ENCODE data around the gene TERT. TPM values are rescaled to one million over a fixed set of nuclear protein-coding genes. Genes with fewer than 3 reads are reported as not detected.
"Not testable (repeated sequence)": the region's sequence is repeated elsewhere in the genome, so short reads cannot be mapped to it uniquely, and the experiment has no call there.

TERT gene
- 10 to 100 TPM in 1 of 2 donors, 1 to 10 TPM in 1; 3.5 to 16.6 TPM for total RNA-seq

DNA sequence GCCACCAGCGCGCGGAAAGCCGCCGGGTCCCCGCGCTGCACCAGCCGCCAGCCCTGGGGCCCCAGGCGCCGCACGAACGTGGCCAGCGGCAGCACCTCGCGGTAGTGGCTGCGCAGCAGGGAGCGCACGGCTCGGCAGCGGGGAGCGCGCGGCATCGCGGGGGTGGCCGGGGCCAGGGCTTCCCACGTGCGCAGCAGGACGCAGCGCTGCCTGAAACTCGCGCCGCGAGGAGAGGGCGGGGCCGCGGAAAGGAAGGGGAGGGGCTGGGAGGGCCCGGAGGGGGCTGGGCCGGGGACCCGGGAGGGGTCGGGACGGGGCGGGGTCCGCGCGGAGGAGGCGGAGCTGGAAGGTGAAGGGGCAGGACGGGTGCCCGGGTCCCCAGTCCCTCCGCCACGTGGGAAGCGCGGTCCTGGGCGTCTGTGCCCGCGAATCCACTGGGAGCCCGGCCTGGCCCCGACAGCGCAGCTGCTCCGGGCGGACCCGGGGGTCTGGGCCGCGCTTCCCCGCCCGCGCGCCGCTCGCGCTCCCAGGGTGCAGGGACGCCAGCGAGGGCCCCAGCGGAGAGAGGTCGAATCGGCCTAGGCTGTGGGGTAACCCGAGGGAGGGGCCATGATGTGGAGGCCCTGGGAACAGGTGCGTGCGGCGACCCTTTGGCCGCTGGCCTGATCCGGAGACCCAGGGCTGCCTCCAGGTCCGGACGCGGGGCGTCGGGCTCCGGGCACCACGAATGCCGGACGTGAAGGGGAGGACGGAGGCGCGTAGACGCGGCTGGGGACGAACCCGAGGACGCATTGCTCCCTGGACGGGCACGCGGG is at the start of gene TERT:
Gene TERT (minus strand): TSS at position 234 of the 815 bp plus-strand sequence. CDS start 79 bp downstream, at position 155.
- H3K36me3 Mint-ChIP-seq = no peaks in the 10 kb centered on the region
- ATAC-seq (peak; percentile 86 to 91), DNase-seq (ENCODE audit: low spot score in 2 of 2) (peak; percentile 65 to 78)
- H3K27ac Mint-ChIP-seq = no peak within 1 kb of the TSS
- H3K9me3 Mint-ChIP-seq = no peaks in the 10 kb centered on the region

DNA sequence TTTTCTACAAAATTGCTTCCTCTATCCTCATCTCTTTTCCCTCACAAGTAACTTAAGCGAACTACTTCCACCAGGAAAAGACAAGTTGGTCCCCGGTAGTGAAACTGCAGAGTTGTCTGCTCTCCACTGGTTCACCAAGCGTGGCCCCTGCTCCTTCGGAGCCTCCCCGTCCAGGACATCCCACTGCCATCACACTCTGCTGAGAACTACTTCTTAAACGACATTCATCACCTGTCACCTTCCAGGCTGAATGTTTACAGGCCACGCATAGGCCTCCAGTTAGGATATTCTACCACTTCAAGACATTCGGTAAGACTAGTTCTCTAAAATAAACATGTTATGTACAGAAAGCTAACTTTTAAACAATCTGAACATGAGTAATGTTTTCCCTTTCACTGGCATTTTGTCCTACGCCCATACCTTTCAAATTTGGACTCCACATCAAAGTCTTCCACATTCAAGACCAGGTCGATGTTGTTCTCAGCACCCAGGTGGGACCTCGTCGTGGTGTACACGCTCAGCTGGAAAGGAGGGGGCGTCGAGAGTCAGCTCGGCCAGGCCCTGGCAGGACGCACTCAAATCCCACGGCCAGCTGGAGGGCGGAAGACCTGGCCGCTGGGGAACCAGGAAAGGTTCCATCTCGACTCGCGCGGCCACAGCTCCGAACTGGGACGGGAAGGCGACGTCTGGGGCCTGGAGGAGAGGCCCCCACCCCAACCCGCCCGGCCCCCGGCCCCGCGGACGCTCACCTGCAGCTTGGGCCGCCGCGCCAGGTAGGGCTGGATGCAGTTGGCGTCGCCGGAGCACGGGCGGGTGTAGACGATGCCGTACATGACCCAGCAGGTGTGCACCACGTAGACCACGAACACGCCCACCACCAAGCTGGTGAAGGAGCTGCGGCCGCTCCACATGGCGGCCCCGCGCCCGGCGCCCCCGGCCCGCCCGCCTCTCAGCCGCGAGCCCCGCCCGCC is 49.3 kb upstream of the TERT start:
- Mint-ChIP-seq H3K36me3 (peaks cover 14 to 18% of the 10 kb centered on the region in 2 donors), H3K27ac (peak overlapping the region; percentile 83 to 96), H3K9me3 (no peaks in the 10 kb centered on the region)
- ATAC-seq (peak; percentile 4 to 23), DNase-seq (ENCODE audit: low spot score in 2 of 2) (peak in 1 of 2 donors; percentile 15)

DNA sequence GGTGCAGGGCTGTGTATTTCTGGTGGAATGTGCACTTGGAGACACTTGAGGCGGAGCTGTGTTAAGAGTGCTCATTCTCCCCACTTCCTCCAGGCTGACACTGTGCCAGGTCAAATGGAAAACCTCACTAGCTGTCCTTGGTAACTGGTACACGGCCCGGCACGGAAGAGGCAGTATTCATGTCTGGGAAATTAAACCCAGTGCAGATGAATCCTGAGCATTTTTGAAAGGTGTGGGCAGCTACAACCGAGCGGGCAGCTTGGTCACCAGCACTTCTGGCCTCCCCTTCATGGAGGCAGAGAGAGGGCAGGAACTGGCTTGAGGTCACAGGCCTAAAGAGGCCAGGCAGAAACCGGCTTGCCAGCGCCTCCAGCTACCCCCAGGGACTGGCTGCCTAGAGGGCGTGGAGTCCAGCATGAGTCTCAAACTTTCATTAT is 48.5 kb upstream of the TERT start:
- H3K9me3 Mint-ChIP-seq = no peaks in the 10 kb centered on the region
- ATAC-seq (no peak), DNase-seq (ENCODE audit: low spot score in 2 of 2) (no peak)
- peaks cover 14 to 18% of the 10 kb centered on the region in 2 donors for H3K36me3 Mint-ChIP-seq
- H3K27ac Mint-ChIP-seq = peak overlapping the region in 1 of 2 donors; percentile 96

DNA sequence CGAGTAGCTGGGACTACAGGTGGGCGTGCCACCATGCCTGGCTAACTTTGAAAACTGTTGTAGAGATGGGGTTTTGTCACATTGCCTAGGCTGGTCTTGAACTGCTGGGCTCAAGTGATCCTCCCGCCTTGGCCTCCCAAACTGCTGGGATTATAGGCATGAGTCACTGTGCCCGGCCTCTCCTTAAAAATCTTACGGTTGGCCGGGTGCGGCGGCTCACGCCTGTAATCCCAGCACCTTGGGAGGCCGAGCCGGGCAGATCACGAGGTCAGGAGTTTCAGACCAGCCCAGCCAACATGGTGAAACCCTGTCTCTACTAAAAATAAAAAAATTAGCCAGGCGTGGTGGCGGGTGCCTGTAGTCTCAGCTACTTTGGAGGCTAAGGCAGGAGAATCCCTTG is 47.8 kb upstream of the TERT start:
- peaks cover 14 to 18% of the 10 kb centered on the region in 2 donors for H3K36me3 Mint-ChIP-seq
- not testable (repeated sequence) for H3K9me3 Mint-ChIP-seq; ATAC-seq; DNase-seq (ENCODE audit: low spot score in 2 of 2); H3K27ac Mint-ChIP-seq

DNA sequence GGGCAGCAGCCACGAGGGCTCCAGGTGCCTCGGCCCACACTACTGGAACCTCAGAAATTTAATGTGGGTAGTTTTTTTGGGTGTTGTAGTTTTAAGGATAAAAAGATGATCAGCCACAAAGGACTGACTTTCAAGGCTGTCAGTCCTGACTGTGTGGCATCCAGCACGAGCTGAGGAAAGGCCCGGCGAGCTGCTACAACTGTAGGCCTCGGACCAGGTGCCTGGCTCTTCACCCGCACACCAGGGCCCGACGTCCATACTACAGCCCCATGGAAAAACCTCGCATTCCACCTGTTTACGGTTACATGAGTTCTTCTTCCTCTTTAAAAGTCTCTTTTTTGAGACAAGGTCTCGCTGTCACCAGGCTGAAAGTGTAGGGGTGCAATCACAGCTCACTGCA is 47.4 kb upstream of the TERT start:
- DNase-seq (ENCODE audit: low spot score in 2 of 2) (no peak), ATAC-seq (no peak)
- H3K9me3 Mint-ChIP-seq = no peaks in the 10 kb centered on the region
- peaks cover 14 to 18% of the 10 kb centered on the region in 2 donors for H3K36me3 Mint-ChIP-seq
- no peak overlapping the region for H3K27ac Mint-ChIP-seq

DNA sequence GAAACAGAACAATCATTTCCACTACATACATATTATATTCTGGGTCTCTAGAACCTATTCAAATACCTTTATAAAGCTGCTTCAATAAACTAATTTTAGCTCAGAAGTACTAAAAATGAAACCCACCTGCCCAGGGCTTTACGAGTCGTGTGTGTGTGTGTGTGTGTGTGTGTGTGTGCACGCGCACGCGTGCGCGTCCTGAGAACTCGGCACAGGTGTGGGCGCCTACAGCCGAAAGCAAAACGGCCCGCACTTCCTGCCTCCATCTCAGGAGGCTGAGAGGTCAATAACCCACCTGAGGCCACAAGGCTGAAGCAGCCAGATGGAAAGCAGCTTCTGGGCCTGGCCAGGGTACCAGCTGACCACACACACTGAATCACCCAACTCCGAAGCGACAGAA is 47.0 kb upstream of the TERT start:
- Mint-ChIP-seq H3K9me3 (no peaks in the 10 kb centered on the region), H3K27ac (no peak overlapping the region), H3K36me3 (peaks cover 14 to 18% of the 10 kb centered on the region in 2 donors)

DNA sequence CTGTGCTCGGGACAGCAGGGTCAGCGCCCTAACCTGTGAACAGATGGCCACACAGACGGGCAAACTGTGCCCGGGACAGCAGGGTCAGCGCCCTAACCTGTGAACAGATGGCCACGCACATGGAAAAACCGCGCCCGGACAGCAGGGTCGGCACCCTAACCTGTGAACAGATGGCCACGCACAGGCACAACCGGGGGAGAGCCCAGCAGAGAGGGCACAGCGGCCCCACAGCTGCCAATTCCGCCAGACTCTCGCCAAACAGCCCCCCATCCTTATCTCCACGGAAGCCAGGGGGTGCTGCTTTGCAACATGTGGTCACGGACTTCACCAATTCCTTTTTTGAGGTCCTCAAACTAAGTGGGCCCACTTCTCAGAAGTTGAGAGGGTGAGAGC is 44.9 kb upstream of the TERT start:
- not testable (repeated sequence) for H3K9me3 Mint-ChIP-seq; ATAC-seq; DNase-seq (ENCODE audit: low spot score in 2 of 2)
- Mint-ChIP-seq H3K36me3 (peaks cover 18% of the 10 kb centered on the region in 2 donors), H3K27ac (peak overlapping the region in 1 of 2 donors; percentile 30)

More for the DNA sequence above, 47.0 kb upstream of the TERT start:
- ATAC-seq (no peak), DNase-seq (ENCODE audit: low spot score in 2 of 2) (no peak)

DNA sequence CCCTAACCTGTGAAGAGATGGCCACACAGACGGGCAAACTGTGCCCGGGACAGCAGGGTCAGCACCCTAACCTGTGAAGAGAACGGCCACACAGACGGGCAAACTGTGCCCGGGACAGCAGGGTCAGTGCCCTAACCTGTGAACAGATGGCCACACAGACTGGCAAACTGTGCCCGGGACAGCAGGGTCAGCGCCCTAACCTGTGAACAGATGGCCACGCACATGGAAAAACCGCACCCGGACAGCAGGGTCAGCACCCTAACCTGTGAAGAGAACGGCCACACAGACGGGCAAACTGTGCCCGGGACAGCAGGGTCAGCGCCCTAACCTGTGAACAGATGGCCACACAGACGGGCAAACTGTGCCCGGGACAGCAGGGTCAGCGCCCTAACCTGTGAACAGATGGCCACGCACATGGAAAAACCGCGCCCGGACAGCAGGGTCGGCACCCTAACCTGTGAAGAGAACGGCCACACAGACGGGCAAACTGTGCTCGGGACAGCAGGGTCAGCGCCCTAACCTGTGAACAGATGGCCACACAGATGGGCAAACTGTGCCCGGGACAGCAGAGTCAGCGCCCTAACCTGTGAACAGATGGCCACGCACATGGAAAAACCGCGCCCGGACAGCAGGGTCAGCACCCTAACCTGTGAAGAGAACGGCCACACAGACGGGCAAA is 44.4 kb upstream of the TERT start:
- ATAC-seq; H3K9me3 Mint-ChIP-seq; H3K27ac Mint-ChIP-seq; DNase-seq (ENCODE audit: low spot score in 2 of 2): not testable (repeated sequence)
- H3K36me3 Mint-ChIP-seq = peaks cover 17 to 18% of the 10 kb centered on the region in 2 donors

DNA sequence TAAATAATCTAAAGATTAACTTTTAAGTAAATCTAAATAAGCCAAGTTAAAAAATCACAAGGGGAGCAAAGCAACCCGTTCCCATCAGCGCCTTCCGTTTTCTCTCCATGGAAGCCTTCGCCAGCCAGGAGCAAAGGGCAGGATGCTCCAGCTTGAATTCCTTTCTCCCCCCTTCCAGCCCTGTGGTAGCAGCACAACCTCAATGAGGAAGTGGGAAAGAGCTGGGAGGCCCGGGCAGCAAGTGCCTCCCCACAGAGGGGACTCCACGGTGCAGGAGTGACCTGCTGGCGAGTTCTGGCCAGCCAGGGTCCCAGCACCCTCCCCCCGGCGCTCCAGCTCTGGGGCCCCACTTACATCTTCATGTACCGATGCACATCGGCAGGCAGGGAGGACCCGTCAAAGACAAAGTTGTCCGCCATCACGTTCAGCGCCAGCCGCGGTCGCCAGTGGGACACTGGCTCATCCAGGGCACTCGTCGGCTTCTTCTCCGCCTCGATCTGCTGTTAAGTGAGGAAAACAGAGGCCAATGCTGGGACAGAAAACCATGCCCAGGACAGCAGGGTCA is 43.7 kb upstream of the TERT start:
- Mint-ChIP-seq H3K27ac (no peak overlapping the region), H3K9me3 (no peaks in the 10 kb centered on the region), H3K36me3 (peaks cover 12% of the 10 kb centered on the region in 2 donors)
- no peak for ATAC-seq
- DNase-seq (ENCODE audit: low spot score in 2 of 2) = no peak

DNA sequence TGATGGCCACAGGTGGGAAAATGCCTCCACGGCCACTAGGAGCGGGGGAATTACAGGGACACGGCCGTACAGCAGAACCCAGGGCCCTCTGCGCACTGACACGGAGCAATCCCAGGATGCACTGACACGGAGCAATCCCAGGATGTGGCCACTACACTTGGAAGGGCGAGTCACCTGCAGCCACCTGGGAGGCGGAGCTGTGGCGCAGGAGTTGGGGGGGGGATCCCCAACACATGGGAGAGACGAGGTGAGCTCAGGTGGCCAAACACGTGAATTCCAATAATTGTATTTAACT is 43.3 kb upstream of the TERT start:
- Mint-ChIP-seq H3K27ac (no peak overlapping the region), H3K9me3 (no peaks in the 10 kb centered on the region), H3K36me3 (peaks cover 12% of the 10 kb centered on the region in 2 donors)
- DNase-seq (ENCODE audit: low spot score in 2 of 2) (no peak), ATAC-seq (no peak)

DNA sequence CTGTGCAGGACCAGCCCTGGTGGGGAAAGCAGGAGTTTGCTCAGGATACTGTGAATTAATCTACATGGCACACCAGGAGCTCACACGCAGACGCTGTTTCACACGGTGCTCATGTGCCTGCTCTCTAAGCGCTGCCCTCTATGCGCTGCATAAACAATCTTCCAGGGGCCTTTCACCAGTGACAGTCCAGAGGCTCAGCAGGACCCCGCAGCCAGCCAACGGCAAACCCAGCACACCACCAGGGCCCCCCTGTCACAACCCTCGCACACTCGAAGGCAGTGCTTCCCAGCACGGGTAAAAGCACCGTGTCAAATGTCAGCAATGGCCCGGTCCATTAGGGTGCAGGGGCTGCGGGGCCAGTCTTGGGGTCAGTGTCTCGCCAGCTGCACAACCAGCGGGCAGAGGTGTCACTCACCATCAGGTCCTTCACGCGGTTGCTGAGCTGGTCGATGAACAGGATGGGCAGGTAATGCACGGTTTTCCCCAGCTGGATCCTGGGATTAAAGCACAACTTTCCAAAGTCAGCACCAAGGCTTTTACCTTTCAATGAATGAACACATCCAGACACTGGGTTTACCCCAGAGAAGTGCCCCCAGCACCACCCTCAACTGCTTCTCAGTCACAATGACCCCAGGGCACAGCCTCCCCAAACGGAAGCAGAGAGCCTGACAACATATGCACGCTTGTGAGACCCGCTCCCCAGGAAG is 42.8 kb upstream of the TERT start:
- Mint-ChIP-seq H3K36me3 (peaks cover 12% of the 10 kb centered on the region in 2 donors), H3K27ac (peak overlapping the region in 1 of 2 donors; percentile 51), H3K9me3 (no peaks in the 10 kb centered on the region)
- no peak for ATAC-seq
- no peak for DNase-seq (ENCODE audit: low spot score in 2 of 2)

DNA sequence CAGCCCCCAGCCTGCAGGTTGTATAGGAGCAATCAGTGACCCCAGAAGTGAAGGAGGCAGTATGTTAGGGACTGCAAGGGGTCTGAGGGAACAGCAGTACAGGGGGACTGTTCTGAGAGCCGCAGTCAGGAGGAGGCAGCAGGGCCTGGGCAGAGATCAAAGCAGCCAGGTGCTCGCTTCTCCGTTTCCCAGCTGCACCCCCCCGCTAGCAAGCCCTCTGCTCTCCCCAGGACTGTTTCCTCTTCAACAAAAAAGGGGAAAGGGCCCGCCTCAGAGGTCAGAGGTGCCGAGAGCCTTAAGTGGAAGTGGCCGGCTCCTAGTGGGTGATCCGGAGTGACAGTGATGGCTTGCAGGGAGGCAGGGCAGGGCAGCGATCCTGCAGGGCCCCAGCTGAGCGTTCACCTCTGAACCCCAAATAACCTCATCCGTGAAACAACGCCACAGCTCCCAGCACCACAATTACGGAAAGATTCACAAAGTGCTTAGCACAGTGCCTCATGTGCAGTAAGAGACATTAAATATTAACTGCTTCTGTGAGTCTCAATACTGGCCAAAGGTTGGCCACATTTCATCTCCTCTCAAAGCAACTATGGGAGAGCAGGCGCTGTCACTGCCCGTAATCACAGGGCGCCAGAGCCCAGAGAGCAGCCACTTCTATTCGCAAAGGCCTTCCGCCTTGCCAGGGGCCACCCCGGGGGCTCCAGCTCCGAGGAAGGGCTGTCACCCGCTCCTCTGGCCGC is 42.1 kb upstream of the TERT start:
- Mint-ChIP-seq H3K27ac (peak overlapping the region; percentile 51 to 74), H3K9me3 (no peaks in the 10 kb centered on the region), H3K36me3 (peaks cover 10 to 12% of the 10 kb centered on the region in 2 donors)
- no peak for DNase-seq (ENCODE audit: low spot score in 2 of 2)
- no peak for ATAC-seq

DNA sequence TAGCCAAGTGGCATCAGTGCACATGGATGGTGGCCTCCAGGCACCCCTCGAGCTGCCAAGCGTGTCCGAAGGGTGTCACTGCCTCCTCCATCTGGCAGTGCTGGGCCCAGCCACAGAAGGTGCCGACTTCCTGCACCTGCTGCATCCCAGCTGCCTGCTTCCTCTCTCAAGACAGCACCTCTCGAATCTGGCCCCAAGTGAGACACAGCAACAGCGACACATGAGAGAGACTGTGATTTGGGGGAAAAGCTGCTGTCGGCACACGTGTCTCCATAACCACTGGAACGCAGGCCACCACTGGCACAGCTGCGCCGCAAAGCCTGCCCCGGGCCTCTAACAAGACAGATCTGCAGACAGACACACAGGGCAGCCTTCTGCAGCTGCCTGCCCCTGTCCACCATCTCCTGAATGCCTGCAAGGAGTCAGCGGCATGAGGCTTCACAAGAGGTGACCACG is 41.3 kb upstream of the TERT start:
- Mint-ChIP-seq H3K27ac (peak overlapping the region; percentile 51 to 74), H3K9me3 (no peaks in the 10 kb centered on the region), H3K36me3 (peaks cover 2 to 7% of the 10 kb centered on the region in 2 donors)
- DNase-seq (ENCODE audit: low spot score in 2 of 2) (no peak), ATAC-seq (no peak)

DNA sequence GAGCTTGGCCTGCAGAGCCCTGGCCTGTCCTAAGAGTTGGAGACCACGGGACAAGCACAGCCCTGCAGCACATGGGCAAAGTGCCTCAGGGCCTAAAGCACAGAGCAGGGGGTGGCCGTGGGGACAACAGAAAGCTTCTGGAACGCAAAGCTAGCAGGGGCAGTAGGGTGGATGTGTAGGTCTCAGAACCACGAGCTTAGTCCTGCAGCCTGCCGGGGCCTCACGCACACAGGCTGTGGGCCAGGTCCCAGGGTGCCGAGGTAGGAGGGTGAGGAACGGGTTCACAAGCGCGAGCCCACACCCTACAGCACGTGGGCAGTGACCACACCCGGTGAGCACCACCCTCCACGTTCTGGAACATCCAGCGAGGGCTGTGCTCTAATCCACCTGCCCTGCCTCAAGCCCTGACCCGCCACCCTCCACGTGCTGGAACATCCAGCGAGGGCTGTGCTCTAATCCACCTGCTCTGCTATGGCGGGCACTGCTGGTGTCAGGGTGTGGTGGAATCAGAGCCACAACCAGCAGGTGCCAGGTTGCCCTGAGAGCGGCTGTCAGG is 40.8 kb upstream of the TERT start:
- DNase-seq (ENCODE audit: low spot score in 2 of 2) (no peak), ATAC-seq (no peak)
- no peaks in the 10 kb centered on the region for H3K9me3 Mint-ChIP-seq
- peaks cover 0 to 4% of the 10 kb centered on the region in 2 donors for H3K36me3 Mint-ChIP-seq
- no peak overlapping the region for H3K27ac Mint-ChIP-seq
